Loucy (cell line): ENCODE data around the gene RPLP2.

ENCODE experiments used
- CTCF ChIP-seq: fragments of 200-600 bp; sonication (generic); conservative IDR thresholded peaks from 2 replicates; pipeline ENCODE4 v1.5.1; 2014; ENCODE audit warnings: mild to moderate bottlenecking, antibody characterized with exemption, low read length
- EZH2phosphoT487 ChIP-seq: fragments of 200-600 bp; IDR thresholded peaks from 2 replicates; pipeline ENCODE4 v1.6.1; 2018; ENCODE audit warnings: antibody characterized with exemption, mild to moderate bottlenecking, moderate library complexity, borderline replicate concordance

- TF ChIP-seq CTCF (no peak), EZH2phosphoT487 (no peak)
Observed at GRCh38 chr11:852762-853161, 43.0 kb downstream of the RPLP2 start.
